HepG2 (cell line): ENCODE data around the gene USP43. TPM values are rescaled to one million over a fixed set of nuclear protein-coding genes. Genes with fewer than 3 reads are reported as not detected.

ENCODE experiments used
- ATAC-seq: fragments of 200-7000 bp; cut with Tn5 transposase; 3 replicates; pipeline ENCODE4 v1.9.1; 2020; ENCODE audit warnings: mild to moderate bottlenecking, moderate library complexity
- BruUV-seq: library from RNA; stranded (reverse); fragments of 400-500 nt; replicated peaks from 2 replicates; lab custom pipeline; 2021; lab: Mats Ljungman, UMichigan
- CTCF ChIA-PET: fragments of 300-600 bp; formaldehyde crosslinking; extraction: SDS; loops from one replicate; lab custom pipeline; 2021; ENCODE audit warnings: low total read pairs, inconsistent platforms, low intra/inter-chr PET ratio; lab: Yijun Ruan, JAX
- POLR2A ChIA-PET: fragments of 350-600 bp; sonication (Branson Sonifier 250); formaldehyde crosslinking; loops from one replicate; lab custom pipeline; 2020; ENCODE audit warnings: antibody characterized with exemption, inconsistent platforms; lab: Yijun Ruan, JAX
- DNase-seq: peaks from one replicate; pipeline ENCODE4 v3.0.0-alpha.2; 2015; ENCODE audit warnings: low spot score
- FAIRE-seq: peaks from 3 replicates; lab custom pipeline; 2011; peaks lifted over from hg19 to GRCh38; lab: Jason Lieb, UNC
- H2AFZ ChIP-seq: one replicate; pipeline ENCODE4 v1.6.1; 2011; ENCODE audit warnings: low read length, inconsistent platforms
- H3K27ac ChIP-seq: fragments of 300-600 bp; 3 replicates; pipeline ENCODE4 v1.8.0; 2011; ENCODE audit warnings: mixed run types, mild to moderate bottlenecking, mixed read lengths, low read length, inconsistent platforms; ENCODE audit not compliant: insufficient read depth; ENCODE audit errors: extremely low read length
- H3K27me3 ChIP-seq, 2 experiments: fragments of 200-600 bp in 1 of 2; 2 replicates in 1 of 2; 3 replicates in 1 of 2; pipeline versions ENCODE4 v1.6.0 to v1.8.0; 2011; ENCODE audit warnings: low read length in 2 of 2, mild to moderate bottlenecking in 2 of 2, moderate library complexity in 2 of 2, inconsistent platforms in 1 of 2; ENCODE audit not compliant: insufficient read depth in 2 of 2, control insufficient read depth in 1 of 2
- H3K36me3 ChIP-seq, 2 experiments: fragments of 200-600 bp in 1 of 2; replicated peaks in 1 of 2; 2 replicates in 1 of 2; 3 replicates in 1 of 2; pipeline versions ENCODE4 v1.5.1 to v1.8.0; 2011; ENCODE audit warnings: low read length in 2 of 2, inconsistent platforms in 1 of 2; ENCODE audit not compliant: insufficient read depth in 2 of 2, control insufficient read depth in 1 of 2
- H3K4me1 ChIP-seq: 2 replicates; pipeline ENCODE4 v1.5.1; 2012; ENCODE audit warnings: low read length, inconsistent platforms; ENCODE audit not compliant: insufficient read depth
- H3K4me2 ChIP-seq: 2 replicates; pipeline ENCODE4 v1.6.0; 2011; ENCODE audit warnings: low read depth, low read length, inconsistent platforms
- H3K4me3 ChIP-seq, 3 experiments: fragments of 200-600 bp in 1 of 3; sonication (generic), shearing (Covaris generic) in 1 of 3; replicated peaks in 1 of 3; 2 replicates each; pipeline ENCODE4 v1.5.1; 2011 to 2016; ENCODE audit warnings: low read length in 3 of 3, inconsistent platforms in 2 of 3, low read depth in 2 of 3, mild to moderate bottlenecking in 2 of 3, control low read depth in 1 of 3, mixed read lengths in 1 of 3; ENCODE audit not compliant: insufficient read depth in 1 of 3
- H3K79me2 ChIP-seq: one replicate; pipeline ENCODE4 v1.6.1; 2011; ENCODE audit warnings: low read length, inconsistent platforms; ENCODE audit not compliant: insufficient read depth
- H3K9ac ChIP-seq: 2 replicates; pipeline ENCODE4 v1.6.0; 2011; ENCODE audit warnings: mild to moderate bottlenecking, low read depth, low read length, inconsistent platforms; ENCODE audit not compliant: insufficient read depth
- H3K9me3 ChIP-seq: 2 replicates; pipeline ENCODE4 v1.5.1; 2012; ENCODE audit warnings: mild to moderate bottlenecking, low read length
- H4K20me1 ChIP-seq: 2 replicates; pipeline ENCODE4 v1.6.0; 2011; ENCODE audit warnings: inconsistent platforms, mild to moderate bottlenecking, low read length, moderate library complexity; ENCODE audit not compliant: insufficient read depth
- BRCA1 ChIP-seq: sonication (generic); formaldehyde crosslinking; IDR thresholded peaks from 2 replicates; pipeline ENCODE4 v1.4.0; 2020; ENCODE audit warnings: missing genetic modification reagents
- E2F2 ChIP-seq: sonication (generic); formaldehyde crosslinking; IDR thresholded peaks from 2 replicates; pipeline ENCODE4 v1.4.0; 2020; ENCODE audit warnings: missing genetic modification reagents, borderline replicate concordance
- EP300 ChIP-seq, 3 experiments: sonication (generic) in 1 of 3; formaldehyde crosslinking in 1 of 3; IDR thresholded peaks; 2 replicates each; pipeline versions ENCODE4 v1.5.1 to v1.6.1; 2011 to 2020; ENCODE audit warnings: low read depth in 2 of 3, low read length in 2 of 3, borderline replicate concordance in 1 of 3, improper control_type of control experiment in 1 of 3, mild to moderate bottlenecking in 1 of 3, missing genetic modification reagents in 1 of 3, moderate library complexity in 1 of 3
- GABPB1 ChIP-seq: IDR thresholded peaks from 2 replicates; pipeline ENCODE4 v1.6.1; 2016; ENCODE audit warnings: mild to moderate bottlenecking, missing genetic modification reagents, moderate library complexity, missing compliant biosample characterization
- HINFP ChIP-seq: sonication (generic); formaldehyde crosslinking; IDR thresholded peaks from 2 replicates; pipeline ENCODE4 v1.4.0; 2020; ENCODE audit warnings: low read depth, mild to moderate bottlenecking, missing genetic modification reagents
- MAZ ChIP-seq, 2 experiments: sonication (generic) in 1 of 2; formaldehyde crosslinking in 1 of 2; IDR thresholded peaks; 2 replicates each; pipeline versions ENCODE4 v1.5.0 to v1.6.1; 2012 to 2020; ENCODE audit warnings: low read depth in 2 of 2, mild to moderate bottlenecking in 2 of 2, borderline replicate concordance in 1 of 2, improper control_type of control experiment in 1 of 2, low read length in 1 of 2, missing genetic modification reagents in 1 of 2, moderate library complexity in 1 of 2
- SNRNP70 ChIP-seq: fragments of 200-400 bp; formaldehyde crosslinking; IDR thresholded peaks from 2 replicates; pipeline ENCODE4 v1.6.1; 2017; ENCODE audit warnings: mild to moderate bottlenecking, low read depth, low read length, moderate library complexity
- SRSF9 ChIP-seq: fragments of 200-400 bp; formaldehyde crosslinking; IDR thresholded peaks from 2 replicates; pipeline ENCODE4 v1.6.1; 2018; ENCODE audit warnings: borderline replicate concordance, mild to moderate bottlenecking, low read depth, low read length; ENCODE audit not compliant: insufficient read depth, poor library complexity, severe bottlenecking
- ZNF282 ChIP-seq: fragments of 450-650 bp; IDR thresholded peaks from 2 replicates; pipeline ENCODE4 v1.6.1; 2018; ENCODE audit not compliant: partially characterized antibody
- ZNF572 ChIP-seq: sonication (generic); formaldehyde crosslinking; IDR thresholded peaks from 2 replicates; pipeline ENCODE4 v1.5.1; 2020; ENCODE audit warnings: mild to moderate bottlenecking, missing genetic modification reagents
- ZNF749 ChIP-seq: sonication (generic); formaldehyde crosslinking; IDR thresholded peaks from 2 replicates; pipeline ENCODE4 v1.8.0; 2022; ENCODE audit warnings: mild to moderate bottlenecking, missing genetic modification reagents, moderate library complexity, borderline replicate concordance
- ZZZ3 ChIP-seq: sonication (generic); formaldehyde crosslinking; IDR thresholded peaks from 2 replicates; pipeline ENCODE4 v1.4.0; 2020; ENCODE audit warnings: missing genetic modification reagents, mild to moderate bottlenecking, borderline replicate concordance
- whole genome bisulfite sequencing: methylation state at CpG from one replicate; pipeline ENCODE4 v1.1.6; 2017; ENCODE audit warnings: low lambda C conversion rate; 5-methylcytosine and 5-hydroxymethylcytosine counted together
- in situ Hi-C: cut with HindIII; loops from 2 replicates; pipeline ENCODE4 v1.10.0; 2017; ENCODE audit warnings: low pct_unique_long_range_greater_than_20kb; ENCODE audit not compliant: extremely low pct_ligation_motif_present
- intact Hi-C: fragments of 100-400 bp; cut with micrococcal nuclease; formaldehyde crosslinking; loops from one replicate; pipeline ENCODE4 v1.10.0; 2022; ENCODE audit not compliant: unreplicated experiment
- polyA plus RNA-seq, 8 experiments: library from polyadenylated mRNA; depleted of rRNA in 3 of 8; stranded (reverse) in 7 of 8; unstranded in 1 of 8; fragments of >200 nt; fragmentation: Illumina TruSeq in 4 of 8; extraction: Trizol in 4 of 8; gene quantifications; 2 replicates each; pipeline versions ENCODE4 v1.2.1 to v1.2.3, GENCODE V29; 2011 to 2016; ENCODE audit warnings: low read depth in 4 of 8, missing spikeins in 1 of 8, mixed read lengths in 1 of 8; ENCODE audit not compliant: insufficient read depth in 1 of 8
- total RNA-seq, 5 experiments: library from RNA; depleted of rRNA; stranded (reverse); fragments of >200 nt; fragmentation: Illumina TruSeq; extraction: Trizol; gene quantifications; 2 replicates each; pipeline ENCODE4 v1.2.3, GENCODE V29; 2016; ENCODE audit warnings: low read depth in 1 of 5

Gene USP43
- total and polyA plus RNA-seq, 2 of the 13 experiments (the other 11 are each of a cell fraction or from before 2014, with no cell fraction given) = 1.6 to 2.2 TPM

GRCh38 chr17:9705745-9706144, 60.4 kb downstream of the USP43 start:
- 63% methylated on average over 1 of the region's 1 CpG for WGBS
- Histone ChIP-seq H3K9ac (no peak overlapping the region), H3K9me3 (no peaks in the 10 kb centered on the region), H3K4me2 (no peak overlapping the region), H3K79me2 (no peaks in the 10 kb centered on the region), H3K27me3 (no peaks in the 10 kb centered on the region), H3K36me3 (no peaks in the 10 kb centered on the region; a peak in 1 of 5 replicates), H4K20me1 (no peaks in the 10 kb centered on the region), H2AFZ (no peak overlapping the region), H3K4me1 (no peaks in the 10 kb centered on the region), H3K27ac (no peak overlapping the region), H3K4me3 (no peak overlapping the region)
- in situ Hi-C loops = no loop called here
- no TSS peak for BruUV-seq
- CTCF ChIA-PET = no interaction called here
- DNase-seq = no peak
- no peak for FAIRE-seq
- no peak for TF ChIP-seq EP300 (IDR thresholded peaks at IDR 0.05; ENCODE audit: low read depth in 2 of 2, low read length in 2 of 2)
- TF ChIP-seq EP300 (CRISPR knock-in tag; IDR thresholded peaks at IDR 0.05; ENCODE audit: borderline replicate concordance) = no peak
- no peak for TF ChIP-seq MAZ (IDR thresholded peaks at IDR 0.05; ENCODE audit: borderline replicate concordance, low read depth, low read length)
- no peak for TF ChIP-seq MAZ (CRISPR knock-in tag; IDR thresholded peaks at IDR 0.05; ENCODE audit: low read depth)
- TF ChIP-seq SRSF9 = no peak
- TF ChIP-seq ZNF282 = no peak
- no peak for TF ChIP-seq ZNF749
- no peak for TF ChIP-seq HINFP (CRISPR knock-in tag)
- no peak for TF ChIP-seq SNRNP70
- no peak for TF ChIP-seq E2F2 (CRISPR knock-in tag)
- no peak for TF ChIP-seq ZZZ3
- TF ChIP-seq ZNF572 = no peak
- TF ChIP-seq BRCA1 = no peak
- no peak for TF ChIP-seq GABPB1 (CRISPR knock-in tag)
- POLR2A ChIA-PET = no interaction called here
- ATAC-seq = no peak
- intact Hi-C loops = no loop called here
